SK-N-SH treated with all-trans-retinoic acid at 6 μM for 48 hours (cell line): ENCODE measurements around the gene CHMP2B.

Experiments used
- ATAC-seq: fragments of 200-7000 bp; cut with Tn5 transposase; 3 replicates; pipeline ENCODE4 v1.9.1; 2020; ENCODE audit warnings: mild to moderate bottlenecking, moderate library complexity
- ARNTL ChIP-seq: fragments of 450-650 bp; formaldehyde crosslinking; IDR thresholded peaks from 2 replicates; pipeline ENCODE4 v1.5.0; 2020; ENCODE audit warnings: low read depth, mild to moderate bottlenecking, moderate library complexity, borderline replicate concordance
- CREB5 ChIP-seq: fragments of 250-450 bp; sonication (Bioruptor Pico); IDR thresholded peaks from 2 replicates; pipeline ENCODE4 v1.5.1; 2020; ENCODE audit warnings: low read depth, mild to moderate bottlenecking, moderate library complexity
- CSDC2 ChIP-seq: fragments of 250-450 bp; sonication (Bioruptor Pico); IDR thresholded peaks from 2 replicates; pipeline ENCODE4 v1.5.0; 2020; ENCODE audit warnings: mild to moderate bottlenecking, moderate library complexity
- ESRRG ChIP-seq: fragments of 250-450 bp; sonication (Bioruptor Pico); IDR thresholded peaks from 2 replicates; pipeline ENCODE4 v1.6.1; 2021; ENCODE audit warnings: mild to moderate bottlenecking
- GLIS3 ChIP-seq: fragments of 250-450 bp; sonication (Bioruptor Pico); IDR thresholded peaks from 2 replicates; pipeline ENCODE4 v1.5.0; 2020; ENCODE audit warnings: mild to moderate bottlenecking, moderate library complexity
- OSR1 ChIP-seq: fragments of 250-450 bp; sonication (Bioruptor Pico); IDR thresholded peaks from 2 replicates; pipeline ENCODE4 v1.8.0; 2022; ENCODE audit warnings: moderate library complexity, mild to moderate bottlenecking, inconsistent platforms
- PATZ1 ChIP-seq: fragments of 250-450 bp; sonication (Bioruptor Pico); IDR thresholded peaks from 2 replicates; pipeline ENCODE4 v1.8.0; 2020; ENCODE audit warnings: mild to moderate bottlenecking, moderate library complexity, borderline replicate concordance
- POU6F1 ChIP-seq: fragments of 250-450 bp; sonication (Bioruptor Pico); IDR thresholded peaks from 2 replicates; pipeline ENCODE4 v1.8.0; 2021; ENCODE audit warnings: low read depth, mild to moderate bottlenecking, moderate library complexity, borderline replicate concordance
- RARB ChIP-seq: fragments of 250-450 bp; sonication (Bioruptor Pico); IDR thresholded peaks from 2 replicates; pipeline ENCODE4 v1.8.0; 2021; ENCODE audit warnings: mild to moderate bottlenecking, moderate library complexity
- SNAI2 ChIP-seq: fragments of 250-450 bp; sonication (Bioruptor Pico); IDR thresholded peaks from 2 replicates; pipeline ENCODE4 v1.5.0; 2020; ENCODE audit warnings: mild to moderate bottlenecking, moderate library complexity
- TCF4 ChIP-seq: fragments of 250-450 bp; sonication (Bioruptor Pico); IDR thresholded peaks from 2 replicates; pipeline ENCODE4 v1.8.0; 2021; ENCODE audit warnings: mild to moderate bottlenecking, moderate library complexity, borderline replicate concordance
- ZC3H10 ChIP-seq: fragments of 250-450 bp; sonication (Bioruptor Pico); IDR thresholded peaks from 2 replicates; pipeline ENCODE4 v1.5.1; 2021; ENCODE audit warnings: mild to moderate bottlenecking, moderate library complexity
- ZFP3 ChIP-seq: fragments of 250-450 bp; sonication (Bioruptor Pico); IDR thresholded peaks from 2 replicates; pipeline ENCODE4 v1.5.0; 2020; ENCODE audit warnings: mild to moderate bottlenecking, moderate library complexity
- ZFP30 ChIP-seq: fragments of 450-650 bp; formaldehyde crosslinking; IDR thresholded peaks from 2 replicates; pipeline ENCODE4 v1.5.0; 2022; ENCODE audit warnings: mild to moderate bottlenecking, moderate library complexity
- ZNF565 ChIP-seq: fragments of 450-650 bp; formaldehyde crosslinking; conservative IDR thresholded peaks from 2 replicates; pipeline ENCODE4 v1.5.0; 2020; ENCODE audit warnings: low read depth, mild to moderate bottlenecking, moderate library complexity
- ZNF70 ChIP-seq: fragments of 450-650 bp; formaldehyde crosslinking; IDR thresholded peaks from 2 replicates; pipeline ENCODE4 v1.5.0; 2020; ENCODE audit warnings: mild to moderate bottlenecking, moderate library complexity
- ZNF8 ChIP-seq: fragments of 450-650 bp; formaldehyde crosslinking; IDR thresholded peaks from 2 replicates; pipeline ENCODE4 v1.5.0; 2020; ENCODE audit warnings: mild to moderate bottlenecking, moderate library complexity
- TF ChIP-seq, protein P1 (sequence below): fragments of 250-450 bp; sonication (Bioruptor Pico); IDR thresholded peaks from 2 replicates; pipeline ENCODE4 v1.5.1; 2021; ENCODE audit warnings: mild to moderate bottlenecking, moderate library complexity

The CHMP2B gene

DNA sequence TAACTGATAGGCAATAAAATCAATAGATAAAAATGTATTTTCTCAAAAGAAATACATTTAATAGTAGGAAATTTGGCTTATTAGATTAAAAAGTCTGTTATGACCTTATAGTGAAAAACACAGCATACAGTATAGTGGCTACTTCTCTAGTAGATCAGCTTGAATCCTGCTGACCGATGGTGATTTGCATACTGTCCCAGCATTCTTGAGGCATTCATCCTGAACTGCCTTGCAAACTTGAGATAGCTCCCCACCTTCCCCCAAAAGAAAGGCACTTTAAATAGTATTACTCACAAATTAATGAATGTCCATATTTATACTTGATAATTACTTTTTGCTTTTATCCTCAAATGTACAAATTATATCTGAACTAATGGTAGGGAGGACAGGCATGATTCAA is 6.7 kb downstream of the CHMP2B start:
- no peak for TF ChIP-seq CREB5 (CRISPR knock-in tag)
- no peak for TF ChIP-seq TCF4 (CRISPR knock-in tag)
- TF ChIP-seq ZFP3 (CRISPR knock-in tag) = no peak
- TF ChIP-seq ZNF8 (CRISPR knock-in tag) = no peak
- TF ChIP-seq, protein P1, sequence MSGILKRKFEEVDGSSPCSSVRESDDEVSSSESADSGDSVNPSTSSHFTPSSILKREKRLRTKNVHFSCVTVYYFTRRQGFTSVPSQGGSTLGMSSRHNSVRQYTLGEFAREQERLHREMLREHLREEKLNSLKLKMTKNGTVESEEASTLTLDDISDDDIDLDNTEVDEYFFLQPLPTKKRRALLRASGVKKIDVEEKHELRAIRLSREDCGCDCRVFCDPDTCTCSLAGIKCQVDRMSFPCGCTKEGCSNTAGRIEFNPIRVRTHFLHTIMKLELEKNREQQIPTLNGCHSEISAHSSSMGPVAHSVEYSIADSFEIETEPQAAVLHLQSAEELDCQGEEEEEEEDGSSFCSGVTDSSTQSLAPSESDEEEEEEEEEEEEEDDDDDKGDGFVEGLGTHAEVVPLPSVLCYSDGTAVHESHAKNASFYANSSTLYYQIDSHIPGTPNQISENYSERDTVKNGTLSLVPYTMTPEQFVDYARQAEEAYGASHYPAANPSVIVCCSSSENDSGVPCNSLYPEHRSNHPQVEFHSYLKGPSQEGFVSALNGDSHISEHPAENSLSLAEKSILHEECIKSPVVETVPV (CRISPR knock-in tag) = no peak
- no peak for TF ChIP-seq ZFP30 (CRISPR knock-in tag)
- no peak for TF ChIP-seq OSR1 (CRISPR knock-in tag)
- TF ChIP-seq CSDC2 = no peak
- TF ChIP-seq SNAI2 (CRISPR knock-in tag) = no peak
- TF ChIP-seq RARB (CRISPR knock-in tag) = no peak
- no peak for TF ChIP-seq PATZ1 (CRISPR knock-in tag)
- TF ChIP-seq ZNF70 (CRISPR knock-in tag) = no peak
- TF ChIP-seq POU6F1 (CRISPR knock-in tag) = no peak
- TF ChIP-seq, all 23 proteins: peak for 0
- ATAC-seq = no peak

DNA sequence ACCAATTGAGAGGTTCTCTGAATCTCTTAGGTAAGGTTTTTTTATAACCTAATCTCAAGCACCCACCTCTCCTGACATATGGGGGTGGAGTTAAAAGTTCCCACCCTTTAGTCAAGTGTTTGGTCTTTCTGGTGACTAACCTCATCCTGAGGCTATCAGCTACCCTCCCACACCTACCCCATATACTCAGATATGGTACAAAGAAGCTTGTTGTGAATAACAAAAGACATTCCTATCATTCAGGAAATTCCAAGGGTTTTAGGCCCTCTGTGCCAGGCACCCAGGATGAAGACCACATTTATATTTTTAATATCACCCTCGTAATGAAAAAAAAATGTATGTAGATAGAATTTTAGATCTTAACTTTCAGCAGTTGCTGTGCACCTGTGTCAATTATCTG is 9.0 kb downstream of the CHMP2B start:
- no peak for ATAC-seq
- TF ChIP-seq ZNF70 (CRISPR knock-in tag) (no peak), ARNTL (CRISPR knock-in tag) (no peak), OSR1 (CRISPR knock-in tag) (no peak), POU6F1 (CRISPR knock-in tag) (no peak), ZFP3 (CRISPR knock-in tag) (no peak), ZC3H10 (CRISPR knock-in tag) (no peak), ESRRG (CRISPR knock-in tag) (no peak), GLIS3 (CRISPR knock-in tag) (no peak), SNAI2 (CRISPR knock-in tag) (no peak), ZNF8 (CRISPR knock-in tag) (no peak)
- TF ChIP-seq, protein P1 (CRISPR knock-in tag) = no peak

- ATAC-seq = no peak
- TF ChIP-seq ZNF565 (CRISPR knock-in tag) (no peak), ZNF8 (CRISPR knock-in tag) (no peak), ZFP30 (CRISPR knock-in tag) (no peak)
- TF ChIP-seq, protein P1 (CRISPR knock-in tag) = no peak
These were observed 19.7 kb downstream of the CHMP2B start for GRCh38 chr3:87246662-87247429.
